ENCODE data around the gene ATL3. TPM values are rescaled to one million over a fixed set of nuclear protein-coding genes. Genes with fewer than 3 reads are reported as not detected.
"Not testable (repeated sequence)": the region's sequence is repeated elsewhere in the genome, so short reads cannot be mapped to it uniquely, and the experiment has no call there.

ATL3 gene
- total RNA-seq, 1 experiment from 2014 or later = 52.2 TPM

GRCh38 chr11:63619967-63620366, 51.2 kb downstream of the ATL3 start:
- intact Hi-C loops (cut with micrococcal nuclease; ENCODE audit: unreplicated experiment) = no loop called here
- DNase-seq = no peak
- H3K27me3 Mint-ChIP-seq (ENCODE audit: unreplicated experiment) = no peaks in the 10 kb centered on the region
- no peak for TF ChIP-seq CTCF (IDR thresholded peaks at IDR 0.05; ENCODE audit: unreplicated experiment)
- peaks cover 28% of the 10 kb centered on the region for H3K4me1 Mint-ChIP-seq (ENCODE audit: low read depth, unreplicated experiment)
- no peak overlapping the region for H3K4me3 Mint-ChIP-seq (ENCODE audit: low read depth, unreplicated experiment)
- BruUV-seq (replicated peaks) = no TSS peak
- CTCF ChIA-PET = no interaction called here
- H3K9me3 Mint-ChIP-seq (ENCODE audit: low read depth, unreplicated experiment) = no peaks in the 10 kb centered on the region
- H3K36me3 Mint-ChIP-seq (ENCODE audit: insufficient read depth, unreplicated experiment) = peaks cover 9% of the 10 kb centered on the region
- H3K27ac Mint-ChIP-seq (ENCODE audit: unreplicated experiment) = no peak overlapping the region

GRCh38 chr11:63617686-63618085, 53.5 kb downstream of the ATL3 start:
- H3K27ac Mint-ChIP-seq (ENCODE audit: unreplicated experiment); H3K27me3 Mint-ChIP-seq (ENCODE audit: unreplicated experiment); H3K9me3 Mint-ChIP-seq (ENCODE audit: low read depth, unreplicated experiment); DNase-seq; BruUV-seq (replicated peaks); intact Hi-C loops (cut with micrococcal nuclease; ENCODE audit: unreplicated experiment); H3K4me3 Mint-ChIP-seq (ENCODE audit: low read depth, unreplicated experiment); CTCF ChIA-PET: not testable (repeated sequence)
- Mint-ChIP-seq H3K4me1 (ENCODE audit: low read depth, unreplicated experiment) (peaks cover 22% of the 10 kb centered on the region), H3K36me3 (ENCODE audit: insufficient read depth, unreplicated experiment) (peaks cover 23% of the 10 kb centered on the region)

- no peak overlapping the region for H3K27ac Mint-ChIP-seq (ENCODE audit: unreplicated experiment)
- H3K4me3 Mint-ChIP-seq (ENCODE audit: low read depth, unreplicated experiment) = no peak overlapping the region
- no TSS peak for BruUV-seq (replicated peaks)
- H3K9me3 Mint-ChIP-seq (ENCODE audit: low read depth, unreplicated experiment) = no peaks in the 10 kb centered on the region
- no peaks in the 10 kb centered on the region for H3K27me3 Mint-ChIP-seq (ENCODE audit: unreplicated experiment)
- peaks cover 29% of the 10 kb centered on the region for H3K36me3 Mint-ChIP-seq (ENCODE audit: insufficient read depth, unreplicated experiment)
- no peak for DNase-seq
- CTCF ChIA-PET = no interaction called here
- peaks cover 16% of the 10 kb centered on the region for H3K4me1 Mint-ChIP-seq (ENCODE audit: low read depth, unreplicated experiment)
- TF ChIP-seq CTCF (IDR thresholded peaks at IDR 0.05; ENCODE audit: unreplicated experiment) = no peak
- intact Hi-C loops (cut with micrococcal nuclease; ENCODE audit: unreplicated experiment) = no loop called here
Observed at GRCh38 chr11:63616953-63617352, 54.2 kb downstream of the ATL3 start.

GRCh38 chr11:63614136-63614671, 57.0 kb downstream of the ATL3 start, which contains the start of gene PLAAT3:
PLAAT3 (minus strand) TSS chr11:63614433; CDS start chr11:63614014, 419 bp downstream.
- Mint-ChIP-seq H3K36me3 (ENCODE audit: insufficient read depth, unreplicated experiment) (peaks cover 56% of the 10 kb centered on the region), H3K4me3 (ENCODE audit: low read depth, unreplicated experiment) (peak within 1 kb of the TSS; percentile 92), H3K27ac (ENCODE audit: unreplicated experiment) (peak within 1 kb of the TSS; percentile 92), H3K9me3 (ENCODE audit: low read depth, unreplicated experiment) (no peaks in the 10 kb centered on the region), H3K4me1 (ENCODE audit: low read depth, unreplicated experiment) (peaks cover 22% of the 10 kb centered on the region), H3K27me3 (ENCODE audit: unreplicated experiment) (no peaks in the 10 kb centered on the region)
- DNase-seq = peak; percentile 88
- CTCF ChIA-PET = interaction anchor here (0.7 kb wide), 1 partner anchor 14 kb away, joined by 3 read pairs; no protein-coding TSS in a partner anchor
- no TSS peak for BruUV-seq (replicated peaks)
- no peak for TF ChIP-seq CTCF (IDR thresholded peaks at IDR 0.05; ENCODE audit: unreplicated experiment)
- intact Hi-C loops (cut with micrococcal nuclease; ENCODE audit: unreplicated experiment) = loop anchor here (5.0 kb wide), 1 partner anchor 47 kb away; no protein-coding TSS in a partner anchor

GRCh38 chr11:63613517-63614135, 57.5 kb downstream of the ATL3 start:
- Mint-ChIP-seq H3K27me3 (ENCODE audit: unreplicated experiment) (no peaks in the 10 kb centered on the region), H3K4me1 (ENCODE audit: low read depth, unreplicated experiment) (peaks cover 28% of the 10 kb centered on the region), H3K36me3 (ENCODE audit: insufficient read depth, unreplicated experiment) (peaks cover 62% of the 10 kb centered on the region), H3K9me3 (ENCODE audit: low read depth, unreplicated experiment) (no peaks in the 10 kb centered on the region), H3K27ac (ENCODE audit: unreplicated experiment) (peak overlapping the region; percentile 92), H3K4me3 (ENCODE audit: low read depth, unreplicated experiment) (peak overlapping the region; percentile 92)
- BruUV-seq (replicated peaks) = TSS peak; percentile 50
- CTCF ChIA-PET = no interaction called here
- no peak for TF ChIP-seq CTCF (IDR thresholded peaks at IDR 0.05; ENCODE audit: unreplicated experiment)
- intact Hi-C loops (cut with micrococcal nuclease; ENCODE audit: unreplicated experiment) = loop anchor here (2.0 to 5.0 kb wide), 2 partner anchors 17 to 46 kb away; no protein-coding TSS in a partner anchor
- DNase-seq = peak; percentile 74
